GM12878 (cell line): ENCODE data around the gene CTRL. TPM values are rescaled to one million over a fixed set of nuclear protein-coding genes. Genes with fewer than 3 reads are reported as not detected.

Experiments used
- ATAC-seq: fragments of 200-7000 bp; cut with Tn5 transposase; 3 replicates; pipeline ENCODE4 v1.9.1; 2020; ENCODE audit warnings: mild to moderate bottlenecking, moderate library complexity
- BruUV-seq: library from RNA; stranded (reverse); fragments of 400-500 nt; replicated peaks from 2 replicates; lab custom pipeline; 2021; lab: Mats Ljungman, UMichigan
- CTCF ChIA-PET: fragments of 300-600 bp; sonication (Branson Sonifier 250); formaldehyde crosslinking; extraction: SDS; loops from one replicate; lab custom pipeline; 2021; ENCODE audit warnings: inconsistent platforms; lab: Yijun Ruan, JAX
- POLR2A ChIA-PET: fragments of 350-600 bp; formaldehyde crosslinking; extraction: SDS; loops from one replicate; lab custom pipeline; 2021; ENCODE audit warnings: inconsistent platforms; lab: Charles Lee
- RAD21 ChIA-PET: fragments of 300-600 bp; sonication (Branson Sonifier 250); formaldehyde crosslinking; loops from one replicate; lab custom pipeline; 2023; ENCODE audit warnings: antibody characterized with exemption; ENCODE audit not compliant: unreplicated experiment; lab: Charles Lee
- SMC1A ChIA-PET: fragments of 300-600 bp; sonication (Branson Sonifier 250); formaldehyde crosslinking; loops from one replicate; lab custom pipeline; 2023; ENCODE audit not compliant: unreplicated experiment, uncharacterized antibody; lab: Charles Lee
- DNase-seq: peaks from one replicate; pipeline ENCODE4 v3.0.0-alpha.2; 2011; ENCODE audit warnings: low read depth, low spot score
- FAIRE-seq: peaks from 3 replicates; lab custom pipeline; 2011; peaks lifted over from hg19 to GRCh38; lab: Jason Lieb, UNC
- H2AFZ ChIP-seq: 2 replicates; pipeline ENCODE4 v1.6.0; 2011; ENCODE audit warnings: low read depth, low read length, control low read depth; ENCODE audit not compliant: control insufficient read depth
- H3K27ac ChIP-seq: 2 replicates; pipeline ENCODE4 v1.5.1; 2011; ENCODE audit warnings: control low read depth; ENCODE audit not compliant: control insufficient read depth, insufficient read depth
- H3K27me3 ChIP-seq, 2 experiments: replicated peaks in 1 of 2; 2 replicates each; pipeline versions ENCODE4 v1.6.0 to v1.6.1; 2011; ENCODE audit warnings: low read length in 1 of 2; ENCODE audit not compliant: control insufficient read depth in 2 of 2, insufficient read depth in 2 of 2
- H3K36me3 ChIP-seq, 2 experiments: 2 replicates each; pipeline ENCODE4 v1.5.1; 2011; ENCODE audit warnings: low read length in 1 of 2; ENCODE audit not compliant: control insufficient read depth in 2 of 2, insufficient read depth in 2 of 2
- H3K4me1 ChIP-seq: 2 replicates; pipeline ENCODE4 v1.6.1; 2011; ENCODE audit warnings: mild to moderate bottlenecking, low read length, moderate library complexity, mixed read lengths; ENCODE audit not compliant: control insufficient read depth, insufficient read depth
- H3K4me2 ChIP-seq: 2 replicates; pipeline ENCODE4 v1.6.0; 2011; ENCODE audit warnings: control low read depth; ENCODE audit not compliant: control insufficient read depth, insufficient read depth
- H3K4me3 ChIP-seq: fragments of 200-600 bp; sonication (generic); 2 replicates; pipeline ENCODE4 v1.5.1; 2016
- H3K79me2 ChIP-seq: 2 replicates; pipeline ENCODE4 v1.6.0; 2011; ENCODE audit warnings: low read length; ENCODE audit not compliant: control insufficient read depth, insufficient read depth
- H3K9ac ChIP-seq: 2 replicates; pipeline ENCODE4 v1.8.0; 2011; ENCODE audit warnings: low read length, control low read depth, mixed read lengths; ENCODE audit not compliant: control insufficient read depth, insufficient read depth
- H3K9me3 ChIP-seq: replicated peaks from 3 replicates; pipeline ENCODE4 v1.5.1; 2011; ENCODE audit warnings: mild to moderate bottlenecking, low read length; ENCODE audit not compliant: control insufficient read depth, insufficient read depth
- H4K20me1 ChIP-seq: 2 replicates; pipeline ENCODE4 v1.6.0; 2011; ENCODE audit not compliant: control insufficient read depth, insufficient read depth
- CHD1 ChIP-seq: IDR thresholded peaks from 2 replicates; pipeline ENCODE4 v1.6.1; 2012; ENCODE audit warnings: low read depth, low read length, improper control_type of control experiment
- DPF2 ChIP-seq: fragments of 450-650 bp; IDR thresholded peaks from 2 replicates; pipeline ENCODE4 v1.6.1; 2017; ENCODE audit warnings: mild to moderate bottlenecking
- MTA2 ChIP-seq: fragments of 450-650 bp; IDR thresholded peaks from 2 replicates; pipeline ENCODE4 v1.6.1; 2016; ENCODE audit warnings: low read depth, mild to moderate bottlenecking, moderate library complexity
- MYC ChIP-seq: IDR thresholded peaks from 2 replicates; pipeline ENCODE4 v1.6.1; 2011; ENCODE audit warnings: mild to moderate bottlenecking, low read length, moderate library complexity, inconsistent platforms; ENCODE audit not compliant: insufficient read depth, insufficient replicate concordance, insufficient read length, severe bottlenecking
- PAX8 ChIP-seq: fragments of 450-650 bp; IDR thresholded peaks from 2 replicates; pipeline ENCODE4 v1.6.1; 2017; ENCODE audit warnings: mild to moderate bottlenecking, moderate library complexity
- SMAD1 ChIP-seq: fragments of 450-650 bp; IDR thresholded peaks from 2 replicates; pipeline ENCODE4 v1.6.1; 2018; ENCODE audit warnings: mild to moderate bottlenecking, low read depth; ENCODE audit not compliant: partially characterized antibody
- TARDBP ChIP-seq: IDR thresholded peaks from 2 replicates; pipeline ENCODE4 v1.6.1; 2016; ENCODE audit warnings: borderline replicate concordance
- WGBS: methylation state at CpG from one replicate; pipeline ENCODE4 v1.1.6; 2016; ENCODE audit warnings: low lambda C conversion rate; ENCODE audit not compliant: insufficient replicate concordance, insufficient coverage; ENCODE audit errors: missing lambda C conversion rate; 5-methylcytosine and 5-hydroxymethylcytosine counted together
- in situ Hi-C: fragments of 300-500 bp; cut with MboI; formaldehyde crosslinking; loops from 9 replicates; pipeline ENCODE4 v1.14.3; 2018; ENCODE audit warnings: mixed read lengths
- intact Hi-C: fragments of 100-400 bp; cut with micrococcal nuclease; formaldehyde crosslinking; loops from one replicate; pipeline ENCODE4 v1.14.2; 2022; ENCODE audit not compliant: unreplicated experiment
- polyA plus RNA-seq, 11 experiments: library from polyadenylated mRNA; depleted of rRNA in 4 of 11; unstranded in 6 of 11; stranded (reverse) in 5 of 11; fragments of >200 nt; fragmentation: Nextera tagmentation in 4 of 11; fragmentation: Illumina TruSeq in 1 of 11; extraction: Ambion mirVana in 4 of 11; extraction: Trizol in 1 of 11; gene quantifications; 1 replicate in 1 of 11; 2 replicates in 10 of 11; pipeline versions ENCODE4 v1.2.1 to v1.2.3, GENCODE V29; 2011 to 2016; ENCODE audit warnings: inconsistent platforms in 2 of 11, missing spikeins in 2 of 11, low read depth in 1 of 11
- total RNA-seq, 4 experiments: library from RNA; depleted of rRNA in 3 of 4; stranded (reverse); fragments of >200 nt in 3 of 4; fragmentation: Illumina TruSeq in 1 of 4; extraction: Trizol in 1 of 4; gene quantifications; 2 replicates each; pipeline versions ENCODE4 v1.2.1 to v1.2.3, GENCODE V29; 2013 to 2021
- TF ChIP-seq, protein P1 (sequence below): fragments of 450-650 bp; IDR thresholded peaks from 2 replicates; pipeline ENCODE4 v1.6.1; 2014; ENCODE audit warnings: mild to moderate bottlenecking
- TF ChIP-seq, protein P2 (sequence below): fragments of 450-650 bp; formaldehyde crosslinking; IDR thresholded peaks from 2 replicates; pipeline ENCODE4 v1.4.0; 2020; ENCODE audit warnings: mild to moderate bottlenecking, moderate library complexity
- TF ChIP-seq, protein P3 (sequence below): fragments of 450-650 bp; IDR thresholded peaks from 2 replicates; pipeline ENCODE4 v1.6.1; 2017; ENCODE audit warnings: mild to moderate bottlenecking, low read depth, inconsistent platforms; ENCODE audit not compliant: poor library complexity, severe bottlenecking
- TF ChIP-seq, protein P4 (sequence below): IDR thresholded peaks from 2 replicates; pipeline ENCODE4 v1.6.1; 2012; ENCODE audit warnings: mild to moderate bottlenecking, low read depth, low read length

Gene CTRL
- total and polyA plus RNA-seq, 10 of the 15 experiments (the other 5 are each of a cell fraction or from before 2014, with no cell fraction given) = 1.1 to 4.9 (median 2.6) TPM

DNA sequence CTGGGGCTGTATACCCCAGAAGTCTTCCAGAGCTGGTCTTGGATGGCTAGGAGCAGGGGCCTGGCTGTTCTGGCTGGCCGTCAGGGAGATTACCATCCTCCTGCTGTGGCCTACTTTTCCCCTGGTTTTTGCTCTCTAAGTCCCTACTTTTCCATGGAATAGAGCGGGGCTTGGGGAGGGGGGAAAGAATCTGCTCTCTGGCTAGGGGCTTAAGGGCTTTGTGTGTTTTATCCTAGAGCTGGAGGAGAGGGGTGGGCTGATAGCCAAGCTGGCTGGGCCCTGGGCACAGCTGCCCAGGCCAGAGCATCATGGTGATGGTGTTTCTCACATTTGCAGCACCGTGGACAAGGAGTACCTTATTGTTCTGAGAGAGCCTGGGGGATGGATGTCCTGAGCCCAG is 43.3 kb downstream of the CTRL start:
- DNase-seq (no peak), FAIRE-seq (no peak), ATAC-seq (no peak)
- Histone ChIP-seq H2AFZ (no peak overlapping the region), H3K4me1 (no peaks in the 10 kb centered on the region), H3K9ac (no peak overlapping the region), H4K20me1 (no peaks in the 10 kb centered on the region), H3K27ac (no peak overlapping the region), H3K9me3 (no peaks in the 10 kb centered on the region), H3K36me3 (peaks cover 5 to 12% of the 10 kb centered on the region in 2 experiments; a peak in 3 of 4 replicates), H3K27me3 (no peaks in the 10 kb centered on the region), H3K4me2 (no peak overlapping the region), H3K4me3 (no peak overlapping the region), H3K79me2 (peaks cover 3% of the 10 kb centered on the region)
- in situ Hi-C loops (no loop called here), intact Hi-C loops (no loop called here)
- ChIA-PET RAD21 (interaction anchor here (1.0 kb wide), 1 partner anchor 152 kb away, joined by 3 read pairs; no protein-coding TSS in a partner anchor), SMC1A (interaction anchor here (0.6 kb wide), 1 partner anchor 38 kb away, joined by 3 read pairs; no protein-coding TSS in a partner anchor), CTCF (interaction anchor here (1.2 to 5.6 kb wide), 4 partner anchors 9 to 48 kb away, joined by 3 to 39 read pairs (median 6); partner anchors contain the start of genes EDC4 and PSMB10), POLR2A (no interaction called here)
- no TSS peak for BruUV-seq
- 83% methylated on average over 3 of the region's 3 CpGs for WGBS
- TF ChIP-seq, protein P1, sequence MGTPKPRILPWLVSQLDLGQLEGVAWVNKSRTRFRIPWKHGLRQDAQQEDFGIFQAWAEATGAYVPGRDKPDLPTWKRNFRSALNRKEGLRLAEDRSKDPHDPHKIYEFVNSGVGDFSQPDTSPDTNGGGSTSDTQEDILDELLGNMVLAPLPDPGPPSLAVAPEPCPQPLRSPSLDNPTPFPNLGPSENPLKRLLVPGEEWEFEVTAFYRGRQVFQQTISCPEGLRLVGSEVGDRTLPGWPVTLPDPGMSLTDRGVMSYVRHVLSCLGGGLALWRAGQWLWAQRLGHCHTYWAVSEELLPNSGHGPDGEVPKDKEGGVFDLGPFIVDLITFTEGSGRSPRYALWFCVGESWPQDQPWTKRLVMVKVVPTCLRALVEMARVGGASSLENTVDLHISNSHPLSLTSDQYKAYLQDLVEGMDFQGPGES = no peak
- TF ChIP-seq, protein P2, sequence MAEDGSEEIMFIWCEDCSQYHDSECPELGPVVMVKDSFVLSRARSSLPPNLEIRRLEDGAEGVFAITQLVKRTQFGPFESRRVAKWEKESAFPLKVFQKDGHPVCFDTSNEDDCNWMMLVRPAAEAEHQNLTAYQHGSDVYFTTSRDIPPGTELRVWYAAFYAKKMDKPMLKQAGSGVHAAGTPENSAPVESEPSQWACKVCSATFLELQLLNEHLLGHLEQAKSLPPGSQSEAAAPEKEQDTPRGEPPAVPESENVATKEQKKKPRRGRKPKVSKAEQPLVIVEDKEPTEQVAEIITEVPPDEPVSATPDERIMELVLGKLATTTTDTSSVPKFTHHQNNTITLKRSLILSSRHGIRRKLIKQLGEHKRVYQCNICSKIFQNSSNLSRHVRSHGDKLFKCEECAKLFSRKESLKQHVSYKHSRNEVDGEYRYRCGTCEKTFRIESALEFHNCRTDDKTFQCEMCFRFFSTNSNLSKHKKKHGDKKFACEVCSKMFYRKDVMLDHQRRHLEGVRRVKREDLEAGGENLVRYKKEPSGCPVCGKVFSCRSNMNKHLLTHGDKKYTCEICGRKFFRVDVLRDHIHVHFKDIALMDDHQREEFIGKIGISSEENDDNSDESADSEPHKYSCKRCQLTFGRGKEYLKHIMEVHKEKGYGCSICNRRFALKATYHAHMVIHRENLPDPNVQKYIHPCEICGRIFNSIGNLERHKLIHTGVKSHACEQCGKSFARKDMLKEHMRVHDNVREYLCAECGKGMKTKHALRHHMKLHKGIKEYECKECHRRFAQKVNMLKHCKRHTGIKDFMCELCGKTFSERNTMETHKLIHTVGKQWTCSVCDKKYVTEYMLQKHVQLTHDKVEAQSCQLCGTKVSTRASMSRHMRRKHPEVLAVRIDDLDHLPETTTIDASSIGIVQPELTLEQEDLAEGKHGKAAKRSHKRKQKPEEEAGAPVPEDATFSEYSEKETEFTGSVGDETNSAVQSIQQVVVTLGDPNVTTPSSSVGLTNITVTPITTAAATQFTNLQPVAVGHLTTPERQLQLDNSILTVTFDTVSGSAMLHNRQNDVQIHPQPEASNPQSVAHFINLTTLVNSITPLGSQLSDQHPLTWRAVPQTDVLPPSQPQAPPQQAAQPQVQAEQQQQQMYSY (CRISPR knock-in tag) = no peak
- TF ChIP-seq, protein P3, sequence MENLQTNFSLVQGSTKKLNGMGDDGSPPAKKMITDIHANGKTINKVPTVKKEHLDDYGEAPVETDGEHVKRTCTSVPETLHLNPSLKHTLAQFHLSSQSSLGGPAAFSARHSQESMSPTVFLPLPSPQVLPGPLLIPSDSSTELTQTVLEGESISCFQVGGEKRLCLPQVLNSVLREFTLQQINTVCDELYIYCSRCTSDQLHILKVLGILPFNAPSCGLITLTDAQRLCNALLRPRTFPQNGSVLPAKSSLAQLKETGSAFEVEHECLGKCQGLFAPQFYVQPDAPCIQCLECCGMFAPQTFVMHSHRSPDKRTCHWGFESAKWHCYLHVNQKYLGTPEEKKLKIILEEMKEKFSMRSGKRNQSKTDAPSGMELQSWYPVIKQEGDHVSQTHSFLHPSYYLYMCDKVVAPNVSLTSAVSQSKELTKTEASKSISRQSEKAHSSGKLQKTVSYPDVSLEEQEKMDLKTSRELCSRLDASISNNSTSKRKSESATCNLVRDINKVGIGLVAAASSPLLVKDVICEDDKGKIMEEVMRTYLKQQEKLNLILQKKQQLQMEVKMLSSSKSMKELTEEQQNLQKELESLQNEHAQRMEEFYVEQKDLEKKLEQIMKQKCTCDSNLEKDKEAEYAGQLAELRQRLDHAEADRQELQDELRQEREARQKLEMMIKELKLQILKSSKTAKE = no peak
- TF ChIP-seq DPF2 = no peak
- no peak for TF ChIP-seq CHD1
- TF ChIP-seq MTA2 = no peak
- no peak for TF ChIP-seq SMAD1
- TF ChIP-seq, protein P4, sequence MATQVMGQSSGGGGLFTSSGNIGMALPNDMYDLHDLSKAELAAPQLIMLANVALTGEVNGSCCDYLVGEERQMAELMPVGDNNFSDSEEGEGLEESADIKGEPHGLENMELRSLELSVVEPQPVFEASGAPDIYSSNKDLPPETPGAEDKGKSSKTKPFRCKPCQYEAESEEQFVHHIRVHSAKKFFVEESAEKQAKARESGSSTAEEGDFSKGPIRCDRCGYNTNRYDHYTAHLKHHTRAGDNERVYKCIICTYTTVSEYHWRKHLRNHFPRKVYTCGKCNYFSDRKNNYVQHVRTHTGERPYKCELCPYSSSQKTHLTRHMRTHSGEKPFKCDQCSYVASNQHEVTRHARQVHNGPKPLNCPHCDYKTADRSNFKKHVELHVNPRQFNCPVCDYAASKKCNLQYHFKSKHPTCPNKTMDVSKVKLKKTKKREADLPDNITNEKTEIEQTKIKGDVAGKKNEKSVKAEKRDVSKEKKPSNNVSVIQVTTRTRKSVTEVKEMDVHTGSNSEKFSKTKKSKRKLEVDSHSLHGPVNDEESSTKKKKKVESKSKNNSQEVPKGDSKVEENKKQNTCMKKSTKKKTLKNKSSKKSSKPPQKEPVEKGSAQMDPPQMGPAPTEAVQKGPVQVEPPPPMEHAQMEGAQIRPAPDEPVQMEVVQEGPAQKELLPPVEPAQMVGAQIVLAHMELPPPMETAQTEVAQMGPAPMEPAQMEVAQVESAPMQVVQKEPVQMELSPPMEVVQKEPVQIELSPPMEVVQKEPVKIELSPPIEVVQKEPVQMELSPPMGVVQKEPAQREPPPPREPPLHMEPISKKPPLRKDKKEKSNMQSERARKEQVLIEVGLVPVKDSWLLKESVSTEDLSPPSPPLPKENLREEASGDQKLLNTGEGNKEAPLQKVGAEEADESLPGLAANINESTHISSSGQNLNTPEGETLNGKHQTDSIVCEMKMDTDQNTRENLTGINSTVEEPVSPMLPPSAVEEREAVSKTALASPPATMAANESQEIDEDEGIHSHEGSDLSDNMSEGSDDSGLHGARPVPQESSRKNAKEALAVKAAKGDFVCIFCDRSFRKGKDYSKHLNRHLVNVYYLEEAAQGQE = no peak
- no peak for TF ChIP-seq TARDBP
- no peak for TF ChIP-seq MYC
- no peak for TF ChIP-seq PAX8
